Ishikawa (cell line): Measurements from ENCODE around the gene SUV39H2.

Experiments used
- CEBPB ChIP-seq: IDR thresholded peaks from 2 replicates; pipeline ENCODE4 v1.6.1; 2012
- CREB1 ChIP-seq: IDR thresholded peaks from 2 replicates; pipeline ENCODE4 v1.6.1; 2012; ENCODE audit warnings: low read depth
- EGR1 ChIP-seq: IDR thresholded peaks from 2 replicates; pipeline ENCODE4 v1.6.1; 2012
- EP300 ChIP-seq: IDR thresholded peaks from 2 replicates; pipeline ENCODE4 v1.6.1; 2012; ENCODE audit warnings: borderline replicate concordance
- FOXM1 ChIP-seq: IDR thresholded peaks from 2 replicates; pipeline ENCODE4 v1.6.1; 2012; ENCODE audit warnings: low read depth, borderline replicate concordance
- MAX ChIP-seq: IDR thresholded peaks from 2 replicates; pipeline ENCODE4 v1.6.1; 2012
- NFIC ChIP-seq: IDR thresholded peaks from 2 replicates; pipeline ENCODE4 v1.6.1; 2012
- RAD21 ChIP-seq: IDR thresholded peaks from 2 replicates; pipeline ENCODE4 v1.6.1; 2012; ENCODE audit warnings: low read depth
- REST ChIP-seq: IDR thresholded peaks from 2 replicates; pipeline ENCODE4 v1.6.1; 2012; ENCODE audit warnings: low read depth, mild to moderate bottlenecking
- TAF1 ChIP-seq: IDR thresholded peaks from 2 replicates; pipeline ENCODE4 v1.6.1; 2012; ENCODE audit warnings: low read depth, mild to moderate bottlenecking
- TCF12 ChIP-seq: IDR thresholded peaks from 2 replicates; pipeline ENCODE4 v1.6.1; 2012; ENCODE audit warnings: low read depth
- TEAD4 ChIP-seq: IDR thresholded peaks from 2 replicates; pipeline ENCODE4 v1.6.1; 2012
- USF1 ChIP-seq: IDR thresholded peaks from 2 replicates; pipeline ENCODE4 v1.6.1; 2012
- YY1 ChIP-seq: IDR thresholded peaks from 2 replicates; pipeline ENCODE4 v1.6.1; 2012; ENCODE audit warnings: low read depth
- ZBTB7A ChIP-seq: IDR thresholded peaks from 2 replicates; pipeline ENCODE4 v1.6.1; 2012; ENCODE audit warnings: low read depth

The SUV39H2 gene

GRCh38 chr10:14926722-14927416, 48.2 kb downstream of the SUV39H2 start:
- no peak for TF ChIP-seq YY1
- TF ChIP-seq REST, result no peak
- TF ChIP-seq FOXM1, result no peak
- TF ChIP-seq NFIC, result no peak
- TF ChIP-seq MAX, result no peak

GRCh38 chr10:14930610-14931009, 51.9 kb downstream of the SUV39H2 start:
- TF ChIP-seq EGR1, result no peak
- TF ChIP-seq TCF12, result no peak
- no peak for TF ChIP-seq NFIC
- TF ChIP-seq REST, result no peak
- no peak for TF ChIP-seq RAD21
- no peak for TF ChIP-seq TAF1
- TF ChIP-seq TEAD4, result no peak
- no peak for TF ChIP-seq MAX
- TF ChIP-seq CREB1, result no peak
- TF ChIP-seq CEBPB, result no peak
- TF ChIP-seq USF1, result no peak
- TF ChIP-seq ZBTB7A, result no peak
- no peak for TF ChIP-seq YY1
- no peak for TF ChIP-seq FOXM1
- TF ChIP-seq EP300, result no peak

GRCh38 chr10:14936584-14936983, 57.9 kb downstream of the SUV39H2 start:
- no peak for TF ChIP-seq FOXM1
- no peak for TF ChIP-seq TEAD4
- TF ChIP-seq TAF1, result no peak
- no peak for TF ChIP-seq EP300
- no peak for TF ChIP-seq NFIC
- TF ChIP-seq RAD21, result no peak
- TF ChIP-seq EGR1, result no peak
- TF ChIP-seq MAX, result no peak
- no peak for TF ChIP-seq USF1
- no peak for TF ChIP-seq CREB1
- no peak for TF ChIP-seq REST
- TF ChIP-seq CEBPB, result no peak
- no peak for TF ChIP-seq ZBTB7A
- no peak for TF ChIP-seq YY1

GRCh38 chr10:14945108-14945507, 66.4 kb downstream of the SUV39H2 start:
- no peak for TF ChIP-seq TAF1
- no peak for TF ChIP-seq CEBPB
- TF ChIP-seq EGR1, result no peak
- no peak for TF ChIP-seq USF1
- no peak for TF ChIP-seq CREB1
- no peak for TF ChIP-seq MAX
